ENCODE measurements around the gene SOCS7. TPM values are rescaled to one million over a fixed set of nuclear protein-coding genes. Genes with fewer than 3 reads are reported as not detected.

SOCS7 gene
- total RNA-seq, 4 donors from 2014 or later, result 13.2 to 19.1 (median 15.7) TPM

- H3K27ac ChIP-seq, result no peak overlapping the region
Measured at GRCh38 chr17:38330941-38331411, 20.7 kb upstream of the SOCS7 start.

GRCh38 chr17:38332735-38333134, 18.9 kb upstream of the SOCS7 start:
- H3K36me3 ChIP-seq, result no peaks in the 10 kb centered on the region
- H3K4me1 ChIP-seq, result no peaks in the 10 kb centered on the region
- no peak overlapping the region for H3K27ac ChIP-seq
- ATAC-seq, result no peak
- H3K9me3 ChIP-seq, result no peaks in the 10 kb centered on the region
- no peak overlapping the region for H3K4me3 ChIP-seq
- WGBS, 2 donors (ENCODE audit: low coverage in 1 of 2), result 100% methylated on average over 2 of the region's 7 CpGs; no CpG with 5 or more reads in 1 of the 2 donors
- H3K27me3 ChIP-seq, result peaks cover 62% of the 10 kb centered on the region
- TF ChIP-seq CTCF (IDR thresholded peaks at IDR 0.05), result no peak

More at GRCh38 chr17:38330941-38331411, 20.7 kb upstream of the SOCS7 start:
- Histone ChIP-seq H3K4me1 (peaks cover 0 to 15% (median 4%) of the 10 kb centered on the region in 3 donors), H3K27me3 (peaks cover 62% of the 10 kb centered on the region), H3K36me3 (no peaks in the 10 kb centered on the region), H3K9me3 (no peaks in the 10 kb centered on the region), H3K4me3 (no peak overlapping the region)
- TF ChIP-seq EP300 (IDR thresholded peaks at IDR 0.05) (no peak), POLR2AphosphoS5 (IDR thresholded peaks at IDR 0.05) (no peak), POLR2A (IDR thresholded peaks at IDR 0.05) (no peak), CTCF (IDR thresholded peaks at IDR 0.05) (no peak)
- WGBS, 2 donors (ENCODE audit: low coverage in 1 of 2), result no CpG with 5 or more reads among the region's 23 CpGs
- ATAC-seq, result no peak

- 53 to 80% methylated on average over 4 to 8 of the region's 12 CpGs for WGBS, 2 donors (ENCODE audit: low coverage in 1 of 2)
- Histone ChIP-seq H3K27ac (no peak overlapping the region), H3K9me3 (no peaks in the 10 kb centered on the region), H3K36me3 (no peaks in the 10 kb centered on the region), H3K27me3 (peaks cover 62% of the 10 kb centered on the region), H3K4me1 (no peaks in the 10 kb centered on the region), H3K4me3 (no peak overlapping the region)
- no peak for TF ChIP-seq EP300 (IDR thresholded peaks at IDR 0.05)
- TF ChIP-seq POLR2AphosphoS5 (IDR thresholded peaks at IDR 0.05), result no peak
- peak in 1 of 4 experiments; percentile 30 for TF ChIP-seq CTCF (IDR thresholded peaks at IDR 0.05)
- ATAC-seq, result no peak
Measured at GRCh38 chr17:38333635-38334295, 17.9 kb upstream of the SOCS7 start.

- H3K36me3 ChIP-seq, result no peaks in the 10 kb centered on the region
- no peaks in the 10 kb centered on the region for H3K4me1 ChIP-seq
- no peak overlapping the region for H3K27ac ChIP-seq
- ATAC-seq, result no peak
- TF ChIP-seq CTCF (IDR thresholded peaks at IDR 0.05) (no peak), EP300 (IDR thresholded peaks at IDR 0.05) (no peak), POLR2A (IDR thresholded peaks at IDR 0.05) (no peak), POLR2AphosphoS5 (IDR thresholded peaks at IDR 0.05) (no peak)
- WGBS, 2 donors (ENCODE audit: low coverage in 1 of 2), result 82% methylated on average over 7 of the region's 30 CpGs; no CpG with 5 or more reads in 1 of the 2 donors
- H3K4me3 ChIP-seq, result no peak overlapping the region
- peaks cover 58% of the 10 kb centered on the region for H3K27me3 ChIP-seq
- H3K9me3 ChIP-seq, result no peaks in the 10 kb centered on the region
Measured at GRCh38 chr17:38334480-38335364, 16.9 kb upstream of the SOCS7 start.
